ENCODE measurements around the gene SUGT1.
"Not testable (repeated sequence)": the region's sequence is repeated elsewhere in the genome, so short reads cannot be mapped to it uniquely, and the experiment has no call there.

GRCh38 chr13:52708266-52708665 is 55.6 kb downstream of the SUGT1 start:
- not testable (repeated sequence) for TF ChIP-seq CTCF (IDR thresholded peaks at IDR 0.05; ENCODE audit: low read depth, low read length); POLR2A (IDR thresholded peaks at IDR 0.05; ENCODE audit: extremely low read depth, insufficient read length); MAX (IDR thresholded peaks at IDR 0.05; ENCODE audit: low read depth, low read length)

All from NB4 (cell line).